Limb (tissue), 2 donors: ENCODE data around the gene MRPL58.

ENCODE experiments used
- DNase-seq, 2 donors: peaks; one replicate each; pipeline ENCODE4 v3.0.0-alpha.2; 2016; ENCODE audit errors: extremely low spot score in 2 of 2

The MRPL58 gene

GRCh38 chr17:75046407-75047289 lies 34.2 kb downstream of the MRPL58 start, which contains the start of the genes ATP5PD and KCTD2:
Gene ATP5PD, minus strand, starts transcription at chr17:75046969. Its CDS starts 4,319 bp downstream, at chr17:75042650.
Gene KCTD2, plus strand, starts transcription at chr17:75047225. Its CDS starts 26 bp downstream, at chr17:75047251.
- DNase-seq = peak; percentile 94 to 98

GRCh38 chr17:75047398-75048098 lies 35.1 kb downstream of the MRPL58 start:
- peak in 1 of 2 donors; percentile 73 for DNase-seq

- peak in 1 of 2 donors; percentile 38 for DNase-seq
Measured at GRCh38 chr17:75048249-75048878, 35.9 kb downstream of the MRPL58 start.

GRCh38 chr17:75049057-75049456 lies 36.6 kb downstream of the MRPL58 start:
- DNase-seq = no peak

- no peak for DNase-seq
Measured at GRCh38 chr17:75049706-75050105, 37.2 kb downstream of the MRPL58 start.

- DNase-seq = no peak
Measured at GRCh38 chr17:75051941-75052340, 39.5 kb downstream of the MRPL58 start.

- peak in 1 of 2 donors; percentile 77 for DNase-seq
Measured at GRCh38 chr17:75059369-75060345, 47.2 kb downstream of the MRPL58 start.

GRCh38 chr17:75060434-75061054 lies 48.1 kb downstream of the MRPL58 start:
- no peak for DNase-seq

GRCh38 chr17:75061055-75061438 lies 48.6 kb downstream of the MRPL58 start:
- DNase-seq = no peak

- DNase-seq = no peak
Measured at GRCh38 chr17:75061618-75062017, 49.1 kb downstream of the MRPL58 start.

- DNase-seq = no peak
Measured at GRCh38 chr17:75063201-75063600, 50.7 kb downstream of the MRPL58 start.

GRCh38 chr17:75063626-75064025 lies 51.2 kb downstream of the MRPL58 start:
- no peak for DNase-seq

GRCh38 chr17:75064040-75064439 lies 51.6 kb downstream of the MRPL58 start:
- no peak for DNase-seq

- no peak for DNase-seq
Measured at GRCh38 chr17:75064460-75064859, 52.0 kb downstream of the MRPL58 start.

- DNase-seq = no peak
Measured at GRCh38 chr17:75064867-75065561, 52.5 kb downstream of the MRPL58 start.

- DNase-seq = no peak
Measured at GRCh38 chr17:75065562-75066151, 53.2 kb downstream of the MRPL58 start.

GRCh38 chr17:75067856-75068255 lies 55.4 kb downstream of the MRPL58 start:
- DNase-seq = no peak

GRCh38 chr17:75068750-75069149 lies 56.3 kb downstream of the MRPL58 start:
- no peak for DNase-seq

GRCh38 chr17:75069783-75070182 lies 57.3 kb downstream of the MRPL58 start:
- no peak for DNase-seq
